Ureter (tissue), 1 donor: Measurements from ENCODE around the gene TNS3. TPM values are rescaled to one million over a fixed set of nuclear protein-coding genes. Genes with fewer than 3 reads are reported as not detected.

ENCODE experiments used
- DNase-seq: peaks from one replicate; pipeline ENCODE4 v3.0.0-alpha.2; 2020; ENCODE audit warnings: low spot score
- total RNA-seq: library from RNA; stranded (reverse); gene quantifications from one replicate; pipeline ENCODE4 v1.2.4, GENCODE V29; 2023
- donor health status: DM: yes; HTN: yes; CAD: no.

The TNS3 gene
- total RNA-seq, 1 donor from 2014 or later: 48.7 TPM

- no peak for DNase-seq
Observed at GRCh38 chr7:47485640-47486435, 96.1 kb downstream of the TNS3 start.

DNA sequence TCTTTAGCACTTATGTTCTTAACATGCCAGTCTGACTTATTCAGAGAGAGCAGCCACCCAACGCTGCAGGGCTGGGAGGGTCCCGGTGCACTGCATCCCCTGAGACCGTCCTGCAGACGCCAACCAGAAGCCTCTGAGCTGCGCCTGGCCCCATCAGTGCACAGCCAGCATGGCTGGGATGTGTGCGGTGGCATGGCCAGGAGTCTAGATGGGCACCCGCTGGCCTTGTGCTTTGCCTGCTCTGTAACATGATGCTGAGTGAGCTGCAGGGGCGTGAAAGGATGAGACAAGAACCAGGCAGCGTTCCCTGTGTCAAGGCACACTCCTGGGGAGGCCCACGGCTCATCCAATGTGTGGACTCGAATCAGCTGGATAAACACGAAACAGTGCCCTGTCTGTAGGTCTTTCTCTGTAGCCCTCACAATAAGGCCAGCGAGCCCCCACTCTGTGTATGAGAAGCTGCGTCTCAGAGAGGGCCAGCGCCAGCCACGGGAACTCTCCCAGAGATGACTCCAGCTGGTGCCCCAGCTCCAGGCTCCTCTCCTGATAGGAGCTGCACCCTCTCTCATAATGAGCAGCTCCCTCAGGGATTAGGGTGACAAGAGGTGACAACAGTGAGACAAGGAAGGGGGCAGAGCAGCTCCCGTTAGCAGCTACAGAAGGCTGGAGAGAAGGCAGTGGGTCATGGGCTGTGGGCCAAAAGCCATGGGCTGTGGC is 96.8 kb downstream of the TNS3 start:
- DNase-seq: no peak

GRCh38 chr7:47484457-47484856 is 97.5 kb downstream of the TNS3 start:
- DNase-seq: no peak

DNA sequence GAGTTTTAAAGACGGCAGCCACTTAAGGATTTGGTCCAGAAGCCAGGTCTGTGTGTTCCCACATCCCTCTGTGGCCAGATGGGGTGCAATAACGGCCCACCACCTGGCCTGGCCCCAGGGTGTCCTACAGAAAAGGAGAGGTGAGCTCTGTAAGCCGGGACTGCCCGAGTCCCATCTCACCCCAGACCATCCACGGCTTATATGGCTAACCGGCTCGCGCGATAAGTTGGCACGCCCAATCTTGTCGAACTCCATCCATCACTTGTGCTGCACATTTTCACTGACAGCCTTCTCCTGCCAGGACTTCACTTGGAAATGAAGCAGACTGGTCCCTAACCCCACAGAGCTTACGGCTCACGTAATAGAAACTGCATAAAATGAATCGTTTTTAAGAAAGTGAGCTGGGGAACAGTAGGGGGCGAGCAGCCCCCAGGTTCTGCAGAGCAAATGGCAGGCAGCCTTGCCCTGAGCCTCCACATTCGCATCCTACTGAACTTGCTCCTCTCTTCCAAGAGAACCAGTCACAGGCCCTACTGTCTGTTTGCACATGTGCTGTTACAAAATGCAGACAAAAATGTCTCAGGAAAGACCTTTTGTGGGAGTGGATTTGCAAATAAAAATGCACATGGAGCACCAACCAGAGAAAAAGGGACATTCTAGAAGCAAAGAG is 98.2 kb downstream of the TNS3 start:
- no peak for DNase-seq

- no peak for DNase-seq
Observed at GRCh38 chr7:47482013-47482875, 99.7 kb downstream of the TNS3 start.

DNA sequence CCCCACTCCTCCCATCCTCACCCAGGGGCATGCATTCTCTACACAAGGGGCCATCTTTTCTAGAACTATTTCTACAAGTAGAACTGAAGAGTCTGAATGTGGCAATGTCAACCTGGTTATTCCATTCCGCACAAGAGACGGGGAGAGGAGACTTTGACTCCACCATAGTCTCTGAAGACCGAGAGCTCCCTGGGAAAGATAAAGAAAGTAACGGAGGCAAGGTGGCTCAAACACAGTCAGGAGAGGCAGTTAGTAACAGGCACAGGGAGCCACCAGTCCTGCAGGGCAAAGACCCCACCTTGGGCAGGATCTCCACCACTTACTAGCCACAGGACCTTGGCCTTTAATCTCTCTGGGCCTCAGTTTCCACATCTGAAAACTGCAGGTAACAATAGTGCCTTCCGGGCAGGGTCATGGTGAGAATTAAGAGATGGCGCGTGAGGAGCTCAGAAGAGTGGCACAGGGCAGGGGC is 100.3 kb downstream of the TNS3 start:
- DNase-seq: no peak

- DNase-seq: no peak
Observed at GRCh38 chr7:47480576-47481538, 101.1 kb downstream of the TNS3 start.

DNA sequence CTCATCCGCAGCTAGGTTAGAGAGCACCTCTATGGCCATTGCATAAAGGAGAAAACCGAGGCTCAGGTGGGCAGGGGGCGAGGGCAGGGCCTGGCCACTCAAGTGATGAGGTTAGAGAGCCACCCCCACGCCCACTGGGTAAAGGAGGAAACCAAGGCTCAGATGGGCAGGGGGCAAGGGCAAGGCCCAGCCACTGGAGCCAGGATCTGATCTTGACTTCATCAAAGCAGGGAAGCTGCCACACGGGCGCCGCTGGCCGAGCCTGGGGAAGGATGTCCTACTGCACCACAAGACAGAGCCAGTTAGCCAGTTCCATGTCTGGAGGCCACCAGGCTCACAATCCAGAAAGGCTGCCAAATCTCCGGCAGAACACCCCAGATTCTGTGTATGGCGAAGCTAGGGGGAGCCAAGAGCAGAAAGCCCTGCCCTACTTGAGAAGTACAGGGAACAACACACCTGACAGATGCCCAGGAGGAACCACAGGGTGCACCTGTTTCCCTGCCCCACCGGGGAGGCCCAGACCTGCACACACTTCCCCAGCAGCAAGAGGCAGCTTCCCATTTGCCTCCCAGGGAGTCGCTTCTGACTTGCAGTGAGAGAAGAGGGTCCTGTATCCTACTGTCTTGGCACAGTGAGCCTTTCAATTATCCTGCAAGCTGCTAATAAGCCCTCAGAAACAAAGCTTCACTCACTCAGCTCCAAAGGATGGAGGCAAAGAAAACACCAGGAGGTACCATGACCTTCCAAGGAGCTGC is 101.9 kb downstream of the TNS3 start:
- DNase-seq: no peak

DNA sequence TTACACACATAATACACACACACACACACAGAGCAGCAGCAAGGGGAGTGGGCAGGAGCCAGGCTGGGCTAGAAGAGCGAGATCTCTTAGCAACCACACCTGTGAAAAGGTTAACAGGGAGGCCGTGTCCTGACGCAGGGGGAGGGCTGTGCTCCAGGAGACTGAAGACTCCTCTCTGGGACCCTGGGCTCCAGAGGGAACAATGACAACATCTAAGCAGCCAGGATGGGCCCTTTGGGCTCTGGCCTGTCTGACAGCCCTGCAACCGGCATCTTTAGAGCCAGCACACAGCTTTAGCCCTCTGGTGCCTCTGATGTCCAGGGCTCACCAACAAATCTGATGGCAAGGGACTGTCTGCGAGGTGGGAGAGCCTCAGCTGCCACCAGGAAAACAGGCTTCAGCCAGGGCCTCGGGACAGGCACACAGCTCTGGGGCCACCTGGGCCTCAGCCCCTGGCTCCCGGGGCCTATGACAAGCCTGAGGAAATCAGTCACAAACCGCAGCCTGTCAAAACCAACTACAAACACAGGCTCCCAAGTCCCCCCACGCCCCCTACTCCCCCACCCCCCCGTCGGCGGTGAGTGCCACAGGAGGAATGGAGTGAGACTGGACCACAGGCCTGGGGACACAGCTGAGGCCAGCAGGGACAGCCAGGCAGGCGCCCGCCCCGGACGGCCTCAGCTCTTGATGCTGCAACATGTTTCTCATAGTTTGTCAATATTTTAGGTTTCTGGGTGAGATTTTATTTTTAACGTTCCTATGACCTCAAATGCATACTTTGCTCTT is 102.8 kb downstream of the TNS3 start:
- no peak for DNase-seq

DNA sequence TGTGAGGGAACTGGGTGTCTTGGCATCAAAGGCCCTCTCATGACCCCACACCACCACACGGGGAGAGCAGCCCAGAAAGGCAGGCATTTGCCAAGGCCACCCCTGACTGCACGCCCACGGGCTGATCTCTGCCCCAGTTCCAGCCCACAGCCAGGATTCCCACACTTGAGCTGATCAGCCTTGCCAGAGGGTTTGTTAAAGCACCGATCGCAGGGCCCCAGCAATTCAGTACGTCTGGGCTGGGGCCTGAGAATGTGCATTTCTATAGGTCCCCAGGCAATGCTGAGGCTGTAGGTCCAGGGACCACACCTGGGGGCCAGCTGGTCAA is 103.9 kb downstream of the TNS3 start:
- no peak for DNase-seq

GRCh38 chr7:47477191-47478016 is 104.5 kb downstream of the TNS3 start:
- DNase-seq: no peak

DNA sequence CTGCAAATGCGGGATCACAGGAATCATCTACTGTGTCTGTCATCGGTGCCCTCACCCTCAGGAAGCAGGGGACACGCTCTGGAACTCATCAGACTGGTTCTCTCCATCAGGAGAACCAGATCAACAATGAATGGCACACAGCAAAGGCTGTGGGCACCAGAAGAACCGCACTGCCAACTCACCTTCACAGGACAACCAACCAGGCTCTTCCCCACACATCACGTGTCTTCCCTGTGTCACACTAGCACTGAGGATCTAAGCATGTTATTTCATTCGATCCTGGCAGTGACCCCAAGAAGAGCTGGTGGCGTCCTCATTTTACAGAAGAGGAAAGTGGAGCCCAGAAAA is 106.1 kb downstream of the TNS3 start:
- DNase-seq: no peak

- peak; percentile 88 for DNase-seq
Observed at GRCh38 chr7:47474937-47475879, 106.7 kb downstream of the TNS3 start.

- DNase-seq: no peak
Observed at GRCh38 chr7:47474211-47474936, 107.5 kb downstream of the TNS3 start.

GRCh38 chr7:47473499-47474210 is 108.3 kb downstream of the TNS3 start:
- DNase-seq: no peak
